T follicular helper cell (primary cell): Measurements from ENCODE around the gene TMEM184A.

ENCODE experiments used
- DNase-seq: peaks from one replicate; pipeline ENCODE4 v3.0.0-alpha.2; 2020; ENCODE audit warnings: low read depth

The TMEM184A gene

DNA sequence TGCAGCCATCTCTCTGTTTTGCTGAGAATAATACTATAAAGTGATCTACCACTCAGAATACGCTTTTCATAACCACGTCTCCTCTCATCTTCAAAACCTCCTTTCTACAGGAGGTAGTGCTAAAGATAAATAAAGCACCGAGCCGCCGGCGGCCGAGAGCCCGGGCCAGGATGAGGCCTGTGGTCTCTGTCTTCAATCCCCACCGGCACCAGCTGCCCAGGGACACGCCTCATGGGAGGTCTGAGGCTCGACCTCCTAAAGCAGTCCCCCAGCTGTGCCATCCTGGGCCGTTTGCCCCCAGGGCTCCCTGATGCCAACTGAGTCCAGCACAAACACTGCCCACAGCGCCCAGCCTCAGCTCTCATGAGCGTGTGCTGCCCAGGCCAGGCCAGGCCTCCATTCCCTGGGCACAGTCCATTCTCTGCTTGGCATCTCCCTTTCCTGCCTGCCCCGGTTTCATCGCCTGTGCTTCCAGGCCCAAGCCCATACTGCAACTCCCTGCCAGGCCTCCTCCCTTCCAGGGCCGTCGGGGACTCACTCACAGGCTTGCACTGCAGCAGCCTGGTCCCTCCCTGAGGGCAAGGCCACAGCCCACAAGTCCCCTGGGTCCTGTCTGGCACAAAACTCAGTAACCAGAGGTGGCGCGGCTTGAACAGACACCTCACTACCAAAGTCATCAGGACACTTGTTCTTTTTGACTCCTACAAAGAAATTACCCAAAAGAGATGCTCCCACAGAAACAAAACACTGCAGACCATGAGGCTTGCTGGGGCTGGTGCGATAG is 54.3 kb downstream of the TMEM184A start:
- DNase-seq, result no peak

DNA sequence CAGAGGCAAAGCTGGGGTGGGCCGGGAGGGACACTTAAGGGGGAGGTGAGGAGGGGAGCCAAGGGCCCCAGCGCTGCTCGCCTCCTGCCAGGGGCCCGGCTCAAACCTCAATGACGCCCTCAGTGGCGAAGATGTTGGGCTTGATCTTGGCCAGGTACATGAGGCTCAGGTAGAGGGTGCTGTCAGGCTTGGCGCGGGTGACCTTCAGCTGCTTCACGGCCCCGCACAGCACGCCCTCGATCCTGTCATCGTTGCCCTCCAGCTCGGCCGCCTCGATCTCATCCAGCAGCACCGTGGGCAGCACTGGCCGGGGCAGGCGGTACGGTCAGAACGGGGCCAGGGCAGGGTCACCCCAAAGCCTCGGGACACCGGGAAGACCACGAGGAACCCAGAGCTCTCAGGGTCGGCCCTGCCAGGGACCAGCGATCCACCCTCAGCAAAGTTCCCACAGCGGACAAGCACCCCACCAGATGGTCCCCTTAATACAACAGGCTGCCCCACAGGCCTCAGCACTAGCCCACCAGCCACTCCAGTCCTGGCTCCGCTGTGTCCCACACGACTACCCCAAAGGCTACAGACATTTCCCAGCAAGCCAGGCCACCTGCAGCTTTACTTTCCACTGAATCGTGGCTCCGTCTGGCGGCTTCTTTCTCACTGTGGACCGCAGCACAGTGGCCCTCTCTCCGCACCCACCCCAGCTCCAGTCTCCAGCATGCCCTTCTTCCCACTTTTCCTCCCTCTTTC is 55.8 kb downstream of the TMEM184A start:
- DNase-seq, result no peak

DNA sequence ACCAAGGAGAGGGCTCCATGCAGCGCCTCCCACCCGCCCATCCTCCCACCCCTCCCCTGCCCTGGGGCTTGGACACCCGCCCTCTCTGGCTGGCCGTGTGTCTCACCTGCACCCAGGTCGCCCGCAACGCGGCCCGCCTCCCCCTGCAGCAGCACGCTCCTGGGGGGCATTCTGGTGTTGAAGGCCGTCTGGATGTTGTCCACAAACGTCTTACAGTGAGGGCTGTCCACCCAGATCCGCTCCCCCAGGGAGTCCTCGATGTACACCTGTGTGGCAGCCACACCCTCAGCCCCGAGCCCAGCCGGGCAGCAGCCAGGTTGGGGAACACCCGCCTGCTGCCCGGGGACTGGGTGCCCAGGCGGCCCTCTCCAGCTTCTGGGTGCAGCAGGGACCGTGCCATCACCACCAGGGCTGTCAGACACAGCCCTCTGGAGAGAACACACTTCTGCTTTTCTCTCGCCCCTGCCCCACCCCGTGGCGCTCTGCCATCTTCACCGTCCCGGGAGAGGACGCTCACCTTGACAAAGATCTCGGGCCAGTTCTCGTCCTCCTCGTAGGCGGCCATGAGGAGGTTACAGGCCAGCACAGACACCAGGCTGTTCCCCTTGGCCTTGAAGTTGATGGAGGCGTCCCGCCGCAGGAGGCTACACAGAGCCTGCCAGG is 56.5 kb downstream of the TMEM184A start:
- DNase-seq, result no peak

DNA sequence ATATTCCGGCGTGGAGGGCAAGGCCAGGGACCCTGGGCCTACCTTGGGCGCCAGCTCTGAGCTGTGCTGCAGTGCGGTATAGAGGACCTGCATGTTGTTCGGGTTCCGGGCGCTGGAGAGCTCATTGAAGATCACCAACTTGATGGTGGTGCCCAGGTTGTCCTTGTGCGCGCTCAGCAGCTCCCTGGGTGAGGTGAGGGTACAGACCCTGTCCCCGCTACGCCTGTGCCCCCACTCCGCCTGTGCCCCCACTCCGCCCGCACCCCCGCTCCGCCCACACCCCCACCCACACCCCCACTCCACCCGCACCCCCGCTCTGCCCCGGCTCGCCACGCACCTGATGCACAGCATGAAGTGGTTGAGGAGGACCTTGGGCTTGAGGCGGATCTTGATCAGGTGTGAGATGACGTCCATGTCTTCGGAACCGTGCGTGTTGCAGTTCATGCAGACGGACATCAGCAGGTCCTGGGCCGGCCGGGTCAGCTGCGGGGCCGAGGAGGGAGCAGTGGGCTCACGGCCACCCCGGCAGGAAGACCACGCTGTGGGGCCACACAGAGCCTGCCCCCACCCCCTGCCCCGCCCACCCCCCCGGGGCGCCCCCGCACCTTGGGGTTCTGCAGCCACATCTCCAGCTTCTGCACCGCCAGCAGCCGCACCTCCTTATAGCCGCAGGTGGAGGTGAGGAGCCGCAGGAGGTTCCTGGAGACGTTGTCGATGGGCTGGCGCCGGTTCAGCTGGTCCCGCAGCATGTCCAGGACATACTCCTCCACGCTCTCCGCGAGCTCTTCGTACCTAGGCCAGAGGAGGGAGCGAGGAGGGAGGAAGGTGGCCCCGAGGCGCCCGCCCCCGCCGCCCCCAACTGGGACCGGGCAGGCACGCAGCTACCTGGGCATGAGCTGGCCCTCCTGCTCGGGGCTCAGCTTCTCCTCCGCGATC is 57.4 kb downstream of the TMEM184A start:
- DNase-seq, result no peak

DNA sequence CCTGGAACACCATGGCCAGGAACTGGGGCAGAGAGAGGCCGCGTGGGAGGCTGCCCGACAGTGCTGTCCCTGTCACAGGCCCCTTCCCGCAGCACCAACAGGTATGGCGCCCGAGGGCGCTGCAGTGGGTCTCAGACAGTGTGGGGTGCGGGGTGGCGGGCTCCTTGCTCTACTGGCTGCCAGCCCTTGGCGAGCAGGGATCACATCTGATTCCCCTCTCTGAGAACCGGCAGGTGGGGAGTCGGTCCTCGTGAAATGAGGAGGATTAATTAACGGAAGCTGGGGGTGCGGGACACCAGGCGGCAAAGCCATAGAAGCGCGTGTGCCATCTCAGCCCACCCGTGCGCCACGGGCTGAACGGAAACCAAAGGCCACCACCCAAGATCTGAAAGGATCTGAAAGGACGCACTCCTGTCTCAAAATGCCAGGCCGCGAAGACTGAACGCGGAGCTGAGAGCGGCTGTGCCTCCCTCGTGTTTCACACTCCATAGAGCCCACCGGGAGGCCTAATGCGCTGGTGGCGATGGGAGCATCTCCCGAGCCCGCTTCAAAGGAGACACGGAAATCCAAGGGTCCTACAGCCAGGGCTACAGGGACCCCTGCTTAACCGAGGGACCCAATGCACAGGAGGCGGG is 58.6 kb downstream of the TMEM184A start:
- no peak for DNase-seq

DNA sequence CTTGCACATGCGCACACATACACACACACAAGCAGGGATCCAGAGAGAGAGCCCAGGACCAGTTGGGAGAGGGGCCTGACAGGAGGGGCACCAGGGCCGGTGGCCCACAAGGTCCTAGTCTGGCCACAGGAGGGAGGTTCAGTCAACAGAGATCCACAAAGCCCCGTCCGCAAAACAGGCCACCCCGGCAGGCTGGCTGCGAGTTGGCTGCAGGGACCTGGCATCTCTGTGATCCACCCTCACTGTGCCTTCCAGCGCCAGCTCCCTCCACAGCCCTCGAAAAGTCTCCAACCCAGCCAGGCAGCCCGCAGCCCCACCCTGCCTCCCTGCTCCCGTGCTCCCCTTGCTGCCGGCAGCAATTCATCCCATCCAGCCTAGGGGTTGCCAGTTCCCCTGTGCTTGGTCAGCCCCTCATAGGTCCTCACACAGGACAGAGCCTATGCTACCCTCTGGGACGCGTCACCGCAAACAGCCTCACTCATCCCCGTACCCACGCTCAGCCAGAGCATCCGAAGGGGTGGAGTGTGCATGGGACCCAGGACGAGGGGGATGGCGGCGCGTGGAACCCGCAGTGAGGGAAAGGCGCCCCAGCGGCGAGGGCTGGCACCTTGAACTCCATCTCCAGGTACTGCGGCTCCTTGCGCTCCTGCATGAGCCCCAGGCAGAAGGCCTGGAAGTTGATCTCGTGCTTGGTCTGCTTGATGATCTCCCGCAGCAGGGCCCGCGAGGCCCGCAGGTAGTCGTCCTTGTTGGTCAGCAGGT is 59.3 kb downstream of the TMEM184A start:
- DNase-seq, result no peak

DNA sequence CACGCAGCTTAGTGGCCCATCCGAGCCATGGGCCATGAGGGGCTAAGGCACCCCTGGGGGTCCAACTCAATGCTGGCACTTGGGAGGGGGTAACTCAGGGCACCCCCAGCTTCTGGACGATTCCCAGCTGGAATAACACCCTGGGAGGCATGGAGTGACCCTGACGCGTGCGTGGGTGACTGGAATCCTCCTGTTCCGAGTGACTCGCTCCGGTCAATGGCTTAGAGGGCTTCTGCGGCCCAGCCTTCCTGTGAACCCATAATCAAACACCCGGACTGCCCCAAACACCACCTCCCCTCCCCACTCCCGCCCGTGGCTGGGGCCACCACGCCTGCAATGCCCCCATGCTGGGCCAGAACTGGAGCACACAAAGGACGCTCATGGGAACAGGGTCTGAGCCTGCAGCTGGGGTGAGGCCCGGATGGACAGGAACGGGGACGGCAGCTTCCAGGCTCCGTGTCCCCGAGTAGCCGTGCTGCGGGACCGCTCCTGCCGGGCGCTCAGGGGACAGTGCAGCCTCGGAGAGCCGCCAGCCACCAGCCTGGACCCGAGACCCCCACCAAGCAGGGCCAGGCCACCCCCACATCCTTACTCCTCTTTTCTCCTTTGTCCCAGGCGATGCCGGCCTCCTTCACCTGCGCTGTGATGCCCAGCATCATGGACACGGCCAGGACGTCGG is 60.3 kb downstream of the TMEM184A start:
- DNase-seq, result no peak

DNA sequence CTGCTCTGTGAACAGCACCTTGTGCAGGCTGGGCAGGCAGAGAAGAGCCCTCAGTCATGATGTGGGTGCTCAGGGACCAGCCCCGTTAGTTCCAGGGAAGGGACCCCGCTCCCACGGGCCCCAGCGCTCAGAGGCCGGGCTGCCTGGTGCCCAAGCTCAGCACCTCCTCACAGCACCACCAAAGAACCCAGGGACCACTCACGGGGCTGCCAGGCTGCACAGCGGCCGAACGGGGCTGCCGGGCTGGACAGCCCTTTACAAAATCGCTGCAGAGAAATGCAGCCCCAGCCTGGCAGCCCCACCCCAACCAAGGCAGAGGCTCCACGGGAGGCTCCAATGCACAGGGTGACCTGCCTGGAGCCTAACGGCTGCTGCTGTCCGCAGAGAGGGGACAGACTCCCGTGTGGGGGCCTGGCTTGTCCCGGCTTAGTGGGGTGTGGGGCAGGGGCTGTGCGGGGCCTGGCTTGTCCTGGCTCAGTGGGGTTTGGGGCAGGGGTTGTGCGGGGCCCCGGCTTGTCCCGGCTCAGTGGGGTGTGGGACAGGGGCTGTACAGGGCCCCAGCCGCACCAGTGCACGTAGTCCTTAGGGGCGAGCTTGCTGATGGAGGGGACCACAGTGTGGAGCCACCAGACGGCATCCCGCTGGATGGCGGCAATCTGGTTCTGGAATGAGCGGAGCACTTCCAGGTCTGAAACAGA is 61.0 kb downstream of the TMEM184A start:
- DNase-seq, result no peak

DNA sequence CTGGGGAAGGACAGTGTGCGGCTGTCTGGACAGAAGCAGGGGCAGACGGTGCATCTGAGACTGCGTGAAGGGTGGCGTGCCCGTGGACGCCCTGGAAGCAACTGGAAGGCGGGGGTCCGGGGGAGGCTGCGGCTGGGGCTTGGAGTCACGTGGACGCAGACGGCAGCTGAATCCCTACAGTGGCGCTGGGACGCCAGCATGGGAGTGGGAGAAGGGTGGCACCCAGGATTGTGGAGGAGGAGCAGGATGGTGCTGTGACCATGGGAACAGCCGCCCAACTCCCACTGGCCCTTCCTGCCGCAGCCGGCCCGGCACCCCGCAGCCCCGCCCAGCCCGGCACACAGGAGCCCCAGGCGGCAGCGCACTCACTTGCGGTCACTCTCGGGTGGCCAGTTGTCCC is 61.6 kb downstream of the TMEM184A start:
- DNase-seq, result no peak

DNA sequence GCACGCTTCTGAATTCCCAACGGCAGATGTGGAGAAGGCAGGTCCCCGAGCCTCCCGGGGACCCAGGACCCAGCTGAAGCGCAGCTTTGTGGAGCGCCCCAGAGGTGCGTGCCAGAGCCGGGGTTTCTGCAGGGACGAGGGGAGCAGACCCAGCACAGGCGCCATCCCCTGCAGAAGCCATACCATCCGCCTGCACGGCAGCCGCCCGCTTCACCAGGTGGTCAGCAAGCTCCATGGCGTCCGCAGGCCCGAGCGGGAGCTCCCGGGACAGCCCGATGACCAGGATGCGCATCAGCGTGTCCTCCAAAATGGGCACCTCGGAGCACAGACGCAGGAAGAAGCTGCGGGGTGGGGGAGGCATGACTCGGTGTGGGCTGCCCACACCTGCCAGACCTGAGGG is 62.4 kb downstream of the TMEM184A start:
- DNase-seq, result no peak

DNA sequence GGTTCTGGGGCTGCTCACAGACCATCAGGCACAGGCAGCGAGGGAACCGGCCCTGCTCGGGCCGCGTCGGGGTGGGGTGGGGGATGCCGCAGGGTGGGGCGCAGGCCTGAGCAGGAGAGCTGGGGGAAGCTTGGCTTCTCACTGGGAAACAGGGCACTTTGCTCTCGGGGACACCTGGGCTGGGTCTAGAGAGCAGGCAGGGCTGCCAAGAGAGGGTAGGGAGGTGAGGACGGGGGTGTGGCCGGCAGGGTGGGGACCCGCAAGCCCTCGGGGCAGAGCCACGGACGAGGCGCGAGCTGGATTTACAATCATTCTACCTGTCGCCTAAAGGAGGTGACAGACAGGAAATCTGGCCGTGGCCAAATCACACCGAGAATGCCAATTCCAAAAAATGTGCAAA is 62.9 kb downstream of the TMEM184A start:
- no peak for DNase-seq

DNA sequence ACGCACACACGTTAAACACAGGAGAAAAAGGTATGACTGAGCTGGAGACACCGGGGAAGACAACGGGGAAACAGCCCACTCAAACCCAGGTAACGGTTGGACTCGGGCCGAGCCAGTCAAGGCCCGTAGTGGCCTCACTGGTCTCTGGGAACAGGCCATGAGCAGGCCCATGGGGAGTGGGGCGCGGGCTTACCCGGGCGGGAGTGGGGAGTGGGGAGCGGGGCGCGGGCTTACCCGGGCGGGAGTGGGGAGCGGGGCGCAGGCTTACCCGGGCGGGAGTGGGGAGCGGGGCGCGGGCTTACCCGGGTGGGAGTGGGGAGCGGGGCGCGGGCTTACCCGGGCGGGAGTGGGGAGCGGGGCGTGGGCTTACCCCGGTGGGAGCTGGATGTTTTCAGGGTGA is 63.4 kb downstream of the TMEM184A start:
- DNase-seq, result no peak
